ENCODE data around the gene MACROD2.

- TF ChIP-seq POLR2A (IDR thresholded peaks at IDR 0.05; ENCODE audit: low read depth, low read length) (no peak), CTCF (conservative IDR thresholded peaks at IDR 0.05; ENCODE audit: low read depth, low read length) (no peak), CEBPB (IDR thresholded peaks at IDR 0.05; ENCODE audit: low read depth, low read length) (no peak), SMC3 (IDR thresholded peaks at IDR 0.05; ENCODE audit: low read depth, low read length) (no peak), BHLHE40 (IDR thresholded peaks at IDR 0.05; ENCODE audit: low read depth, low read length) (no peak), MAZ (IDR thresholded peaks at IDR 0.05; ENCODE audit: borderline replicate concordance, low read depth, low read length) (no peak), FOS (IDR thresholded peaks at IDR 0.05; ENCODE audit: low read depth, low read length) (no peak), RFX5 (IDR thresholded peaks at IDR 0.05; ENCODE audit: low read depth, low read length) (no peak), USF2 (IDR thresholded peaks at IDR 0.05; ENCODE audit: low read depth, low read length) (no peak), RAD21 (IDR thresholded peaks at IDR 0.05; ENCODE audit: low read length) (no peak), MAFK (IDR thresholded peaks at IDR 0.05; ENCODE audit: low read depth, low read length) (no peak), ELK1 (IDR thresholded peaks at IDR 0.05; ENCODE audit: borderline replicate concordance, low read depth, low read length) (no peak), MXI1 (IDR thresholded peaks at IDR 0.05; ENCODE audit: borderline replicate concordance, low read depth, low read length) (no peak), NFE2L2 (IDR thresholded peaks at IDR 0.05; ENCODE audit: low read depth, low read length) (no peak)
These were observed 1930.1 kb downstream of the MACROD2 start for GRCh38 chr20:15925376-15925775.

Measured in IMR-90 (cell line).